ENCODE results near the gene ALDH1A2. TPM values are rescaled to one million over a fixed set of nuclear protein-coding genes. Genes with fewer than 3 reads are reported as not detected.

The ALDH1A2 gene
- total RNA-seq: 39.8 and 51.1 TPM in 2 replicates

GRCh38 chr15:58065445-58066041 is at the start of gene ALDH1A2:
TSS of gene ALDH1A2 (minus strand) at chr15:58065711. CDS start at chr15:58065650, 61 bp downstream.

Other genes with a start within 250 kb of the ALDH1A2 start
- not detected in 2 replicates for gene AQP9, start 72.7 kb upstream of the ALDH1A2 start, total RNA-seq

All from vein endothelial cell (primary cell).